GM12878 (cell line): ENCODE data around the gene ACAP1. TPM values are rescaled to one million over a fixed set of nuclear protein-coding genes. Genes with fewer than 3 reads are reported as not detected.

ENCODE experiments used
- ATAC-seq: fragments of 200-7000 bp; cut with Tn5 transposase; 3 replicates; pipeline ENCODE4 v1.9.1; 2020; ENCODE audit warnings: mild to moderate bottlenecking, moderate library complexity
- BruUV-seq: library from RNA; stranded (reverse); fragments of 400-500 nt; replicated peaks from 2 replicates; lab custom pipeline; 2021; lab: Mats Ljungman, UMichigan
- CTCF ChIA-PET: fragments of 300-600 bp; sonication (Branson Sonifier 250); formaldehyde crosslinking; extraction: SDS; loops from one replicate; lab custom pipeline; 2021; ENCODE audit warnings: inconsistent platforms; lab: Yijun Ruan, JAX
- POLR2A ChIA-PET: fragments of 350-600 bp; formaldehyde crosslinking; extraction: SDS; loops from one replicate; lab custom pipeline; 2021; ENCODE audit warnings: inconsistent platforms; lab: Charles Lee
- RAD21 ChIA-PET: fragments of 300-600 bp; sonication (Branson Sonifier 250); formaldehyde crosslinking; loops from one replicate; lab custom pipeline; 2023; ENCODE audit warnings: antibody characterized with exemption; ENCODE audit not compliant: unreplicated experiment; lab: Charles Lee
- SMC1A ChIA-PET: fragments of 300-600 bp; sonication (Branson Sonifier 250); formaldehyde crosslinking; loops from one replicate; lab custom pipeline; 2023; ENCODE audit not compliant: unreplicated experiment, uncharacterized antibody; lab: Charles Lee
- DNase-seq: peaks from one replicate; pipeline ENCODE4 v3.0.0-alpha.2; 2011; ENCODE audit warnings: low read depth, low spot score
- FAIRE-seq: peaks from 3 replicates; lab custom pipeline; 2011; peaks lifted over from hg19 to GRCh38; lab: Jason Lieb, UNC
- H2AFZ ChIP-seq: 2 replicates; pipeline ENCODE4 v1.6.0; 2011; ENCODE audit warnings: low read depth, low read length, control low read depth; ENCODE audit not compliant: control insufficient read depth
- H3K27ac ChIP-seq: 2 replicates; pipeline ENCODE4 v1.5.1; 2011; ENCODE audit warnings: control low read depth; ENCODE audit not compliant: control insufficient read depth, insufficient read depth
- H3K27me3 ChIP-seq, 2 experiments: replicated peaks in 1 of 2; 2 replicates each; pipeline versions ENCODE4 v1.6.0 to v1.6.1; 2011; ENCODE audit warnings: low read length in 1 of 2; ENCODE audit not compliant: control insufficient read depth in 2 of 2, insufficient read depth in 2 of 2
- H3K36me3 ChIP-seq, 2 experiments: 2 replicates each; pipeline ENCODE4 v1.5.1; 2011; ENCODE audit warnings: low read length in 1 of 2; ENCODE audit not compliant: control insufficient read depth in 2 of 2, insufficient read depth in 2 of 2
- H3K4me1 ChIP-seq: 2 replicates; pipeline ENCODE4 v1.6.1; 2011; ENCODE audit warnings: mild to moderate bottlenecking, low read length, moderate library complexity, mixed read lengths; ENCODE audit not compliant: control insufficient read depth, insufficient read depth
- H3K4me2 ChIP-seq: 2 replicates; pipeline ENCODE4 v1.6.0; 2011; ENCODE audit warnings: control low read depth; ENCODE audit not compliant: control insufficient read depth, insufficient read depth
- H3K4me3 ChIP-seq: fragments of 200-600 bp; sonication (generic); 2 replicates; pipeline ENCODE4 v1.5.1; 2016
- H3K79me2 ChIP-seq: 2 replicates; pipeline ENCODE4 v1.6.0; 2011; ENCODE audit warnings: low read length; ENCODE audit not compliant: control insufficient read depth, insufficient read depth
- H3K9ac ChIP-seq: 2 replicates; pipeline ENCODE4 v1.8.0; 2011; ENCODE audit warnings: low read length, control low read depth, mixed read lengths; ENCODE audit not compliant: control insufficient read depth, insufficient read depth
- H3K9me3 ChIP-seq: replicated peaks from 3 replicates; pipeline ENCODE4 v1.5.1; 2011; ENCODE audit warnings: mild to moderate bottlenecking, low read length; ENCODE audit not compliant: control insufficient read depth, insufficient read depth
- H4K20me1 ChIP-seq: 2 replicates; pipeline ENCODE4 v1.6.0; 2011; ENCODE audit not compliant: control insufficient read depth, insufficient read depth
- EED ChIP-seq: sonication (generic); IDR thresholded peaks from 2 replicates; pipeline ENCODE4 v1.6.1; 2016; ENCODE audit warnings: antibody characterized with exemption, low read depth
- EP300 ChIP-seq, 2 experiments: fragments of 150-350 bp in 1 of 2; IDR thresholded peaks; 2 replicates each; pipeline ENCODE4 v1.6.1; 2011 to 2012; ENCODE audit warnings: low read depth in 2 of 2, low read length in 2 of 2, borderline replicate concordance in 1 of 2, improper control_type of control experiment in 1 of 2, inconsistent platforms in 1 of 2; ENCODE audit not compliant: control insufficient read depth in 1 of 2
- HDGF ChIP-seq: fragments of 450-650 bp; IDR thresholded peaks from 2 replicates; pipeline ENCODE4 v1.6.1; 2016; ENCODE audit warnings: antibody characterized with exemption
- IKZF2 ChIP-seq, 2 experiments: fragments of 450-650 bp; IDR thresholded peaks; 2 replicates each; pipeline ENCODE4 v1.6.1; 2017; ENCODE audit warnings: mild to moderate bottlenecking in 2 of 2, moderate library complexity in 2 of 2
- IRF4 ChIP-seq: IDR thresholded peaks from 2 replicates; pipeline ENCODE4 v1.6.1; 2011; ENCODE audit warnings: low read depth, low read length
- SMC3 ChIP-seq: IDR thresholded peaks from 2 replicates; pipeline ENCODE4 v1.6.1; 2011; ENCODE audit warnings: low read length, improper control_type of control experiment, borderline replicate concordance
- YY1 ChIP-seq: IDR thresholded peaks from 2 replicates; pipeline ENCODE4 v1.6.1; 2011; ENCODE audit warnings: low read depth, mild to moderate bottlenecking, low read length
- WGBS: methylation state at CpG from one replicate; pipeline ENCODE4 v1.1.6; 2016; ENCODE audit warnings: low lambda C conversion rate; ENCODE audit not compliant: insufficient replicate concordance, insufficient coverage; ENCODE audit errors: missing lambda C conversion rate; 5-methylcytosine and 5-hydroxymethylcytosine counted together
- in situ Hi-C: fragments of 300-500 bp; cut with MboI; formaldehyde crosslinking; loops from 9 replicates; pipeline ENCODE4 v1.14.3; 2018; ENCODE audit warnings: mixed read lengths
- intact Hi-C: fragments of 100-400 bp; cut with micrococcal nuclease; formaldehyde crosslinking; loops from one replicate; pipeline ENCODE4 v1.14.2; 2022; ENCODE audit not compliant: unreplicated experiment
- polyA plus RNA-seq, 11 experiments: library from polyadenylated mRNA; depleted of rRNA in 4 of 11; unstranded in 6 of 11; stranded (reverse) in 5 of 11; fragments of >200 nt; fragmentation: Nextera tagmentation in 4 of 11; fragmentation: Illumina TruSeq in 1 of 11; extraction: Ambion mirVana in 4 of 11; extraction: Trizol in 1 of 11; gene quantifications; 1 replicate in 1 of 11; 2 replicates in 10 of 11; pipeline versions ENCODE4 v1.2.1 to v1.2.3, GENCODE V29; 2011 to 2016; ENCODE audit warnings: inconsistent platforms in 2 of 11, missing spikeins in 2 of 11, low read depth in 1 of 11
- total RNA-seq, 4 experiments: library from RNA; depleted of rRNA in 3 of 4; stranded (reverse); fragments of >200 nt in 3 of 4; fragmentation: Illumina TruSeq in 1 of 4; extraction: Trizol in 1 of 4; gene quantifications; 2 replicates each; pipeline versions ENCODE4 v1.2.1 to v1.2.3, GENCODE V29; 2013 to 2021
- TF ChIP-seq, protein P1 (sequence below): fragments of 450-650 bp; IDR thresholded peaks from 2 replicates; pipeline ENCODE4 v1.6.1; 2017; ENCODE audit warnings: mild to moderate bottlenecking, moderate library complexity

ACAP1 gene
- total and polyA plus RNA-seq, 10 of the 15 experiments (the other 5 are each of a cell fraction or from before 2014, with no cell fraction given): 5.7 to 245 (median 118) TPM

DNA sequence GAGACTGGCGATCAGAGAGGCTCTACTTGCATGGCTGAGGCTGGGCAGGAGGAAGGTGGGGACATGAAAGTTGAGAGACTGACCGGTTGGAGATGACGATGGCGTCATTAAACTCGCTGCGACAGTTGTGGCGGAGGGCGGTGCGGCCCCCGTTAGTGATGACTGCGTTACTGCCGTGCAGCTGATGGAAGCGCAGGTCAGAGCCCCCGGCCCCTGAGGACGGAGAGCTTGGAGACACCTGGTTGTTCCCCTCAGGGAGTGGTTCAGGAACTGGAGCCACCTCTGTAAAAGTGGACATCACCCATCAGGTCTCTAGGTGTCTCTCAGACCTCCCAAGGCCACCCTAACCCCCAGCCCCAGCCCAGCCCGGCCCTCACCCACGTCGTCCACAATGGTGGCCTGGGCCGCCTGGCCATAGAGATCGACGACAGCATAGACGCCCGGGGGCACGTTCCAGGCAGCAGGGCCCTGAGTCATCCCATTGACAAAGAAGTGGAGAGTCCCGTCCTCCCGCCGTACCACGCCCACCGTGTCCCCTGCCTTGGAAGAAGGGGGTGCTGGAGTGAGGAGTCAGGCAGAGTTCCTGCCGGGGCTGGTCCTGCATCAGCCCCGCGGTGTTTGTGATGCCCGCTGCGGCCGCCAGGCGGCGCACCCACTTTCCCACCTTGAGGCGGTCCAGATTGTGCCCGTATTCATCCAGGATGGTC is 12.4 kb upstream of the ACAP1 start (continued):
- 0 out of 2 replicates have a peak, but pooled peaks have one; percentile 23 for TF ChIP-seq EED
- peak; percentile 87 for TF ChIP-seq IRF4
- TF ChIP-seq, protein P1, sequence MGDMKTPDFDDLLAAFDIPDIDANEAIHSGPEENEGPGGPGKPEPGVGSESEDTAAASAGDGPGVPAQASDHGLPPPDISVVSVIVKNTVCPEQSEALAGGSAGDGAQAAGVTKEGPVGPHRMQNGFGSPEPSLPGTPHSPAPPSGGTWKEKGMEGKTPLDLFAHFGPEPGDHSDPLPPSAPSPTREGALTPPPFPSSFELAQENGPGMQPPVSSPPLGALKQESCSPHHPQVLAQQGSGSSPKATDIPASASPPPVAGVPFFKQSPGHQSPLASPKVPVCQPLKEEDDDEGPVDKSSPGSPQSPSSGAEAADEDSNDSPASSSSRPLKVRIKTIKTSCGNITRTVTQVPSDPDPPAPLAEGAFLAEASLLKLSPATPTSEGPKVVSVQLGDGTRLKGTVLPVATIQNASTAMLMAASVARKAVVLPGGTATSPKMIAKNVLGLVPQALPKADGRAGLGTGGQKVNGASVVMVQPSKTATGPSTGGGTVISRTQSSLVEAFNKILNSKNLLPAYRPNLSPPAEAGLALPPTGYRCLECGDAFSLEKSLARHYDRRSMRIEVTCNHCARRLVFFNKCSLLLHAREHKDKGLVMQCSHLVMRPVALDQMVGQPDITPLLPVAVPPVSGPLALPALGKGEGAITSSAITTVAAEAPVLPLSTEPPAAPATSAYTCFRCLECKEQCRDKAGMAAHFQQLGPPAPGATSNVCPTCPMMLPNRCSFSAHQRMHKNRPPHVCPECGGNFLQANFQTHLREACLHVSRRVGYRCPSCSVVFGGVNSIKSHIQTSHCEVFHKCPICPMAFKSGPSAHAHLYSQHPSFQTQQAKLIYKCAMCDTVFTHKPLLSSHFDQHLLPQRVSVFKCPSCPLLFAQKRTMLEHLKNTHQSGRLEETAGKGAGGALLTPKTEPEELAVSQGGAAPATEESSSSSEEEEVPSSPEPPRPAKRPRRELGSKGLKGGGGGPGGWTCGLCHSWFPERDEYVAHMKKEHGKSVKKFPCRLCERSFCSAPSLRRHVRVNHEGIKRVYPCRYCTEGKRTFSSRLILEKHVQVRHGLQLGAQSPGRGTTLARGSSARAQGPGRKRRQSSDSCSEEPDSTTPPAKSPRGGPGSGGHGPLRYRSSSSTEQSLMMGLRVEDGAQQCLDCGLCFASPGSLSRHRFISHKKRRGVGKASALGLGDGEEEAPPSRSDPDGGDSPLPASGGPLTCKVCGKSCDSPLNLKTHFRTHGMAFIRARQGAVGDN: no peak
- TF ChIP-seq HDGF: 0 out of 2 replicates have a peak, but pooled peaks have one; percentile 44
- TF ChIP-seq SMC3: peak; percentile 90
- peak; percentile 80 for TF ChIP-seq YY1

DNA sequence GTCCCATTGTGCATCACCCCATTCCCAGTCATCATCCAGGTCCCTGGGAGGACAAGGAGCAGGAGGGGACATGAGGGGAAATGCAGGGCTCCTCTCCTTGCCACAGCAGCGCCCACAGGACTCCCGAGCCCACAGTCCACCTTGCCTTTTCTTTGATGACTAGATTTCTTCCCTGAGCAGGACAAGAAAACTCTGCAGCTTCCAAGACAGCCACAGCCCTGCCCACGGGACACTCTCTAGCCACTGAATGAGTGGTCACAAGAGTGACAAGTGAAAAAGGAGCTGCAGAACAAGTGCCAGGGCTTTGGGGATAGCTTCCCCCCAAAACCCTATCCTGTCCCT is 11.9 kb upstream of the ACAP1 start:
- ChIA-PET POLR2A (interaction anchor here (1.3 kb wide), 1 partner anchor 12 kb away, joined by 9 read pairs; the partner anchor contains the start of gene ACAP1), RAD21 (interaction anchor here (0.9 to 2.4 kb wide), 4 partner anchors 12 to 28 kb away, joined by 3 to 13 read pairs (median 8); partner anchors contain the start of genes ACAP1 and KCTD11), CTCF (interaction anchor here (0.7 to 7.9 kb wide), 9 partner anchors 9 to 236 kb away, joined by 3 to 49 read pairs (median 3); partner anchors contain the start of genes ACAP1 and GPS2), SMC1A (interaction anchor here (1.4 to 3.5 kb wide), 2 partner anchors 12 to 20 kb away, joined by 6 to 21 read pairs; partner anchors contain the start of gene ACAP1)
- no peak for DNase-seq
- Histone ChIP-seq H3K4me1 (peaks cover 5% of the 10 kb centered on the region), H3K36me3 (peaks cover 9 to 33% of the 10 kb centered on the region in 2 experiments; a peak in 3 of 4 replicates), H3K4me3 (no peak overlapping the region), H3K27me3 (no peaks in the 10 kb centered on the region), H3K9ac (no peak overlapping the region), H2AFZ (no peak overlapping the region), H3K27ac (no peak overlapping the region), H3K4me2 (peak overlapping the region; percentile 26; the same call in 1 of the 2 replicates), H3K79me2 (peaks cover 15% of the 10 kb centered on the region), H4K20me1 (no peaks in the 10 kb centered on the region), H3K9me3 (no peaks in the 10 kb centered on the region)
- TF ChIP-seq EP300 (IDR thresholded peaks at IDR 0.05; ENCODE audit: borderline replicate concordance in 1 of 2, control insufficient read depth in 1 of 2, low read depth in 2 of 2, low read length in 2 of 2) (no peak), IKZF2 (IDR thresholded peaks at IDR 0.05) (peak in 1 of 2 experiments; percentile 50; a peak in 1 of 4 replicates)
- in situ Hi-C loops (no loop called here), intact Hi-C loops (loop anchor here (1.0 kb wide), 1 partner anchor 21 kb away; no protein-coding TSS in a partner anchor)
- WGBS: 67% methylated on average over 3 of the region's 3 CpGs
- ATAC-seq: no peak
- BruUV-seq: no TSS peak
- FAIRE-seq: no peak
